KOPT-K1 (cell line): ENCODE data around the gene ZBTB7C.

Experiments used
- H3K27ac ChIP-seq: fragments of 200-600 bp; sonication (generic); 2 replicates; pipeline ENCODE4 v1.5.1; 2016; ENCODE audit warnings: antibody characterized with exemption, mild to moderate bottlenecking, low read depth, low read length; ENCODE audit not compliant: poor library complexity, severe bottlenecking
- H3K36me3 ChIP-seq: fragments of 200-600 bp; sonication (generic); 2 replicates; pipeline ENCODE4 v1.5.1; 2017; ENCODE audit warnings: antibody characterized with exemption, mild to moderate bottlenecking, low read length, moderate library complexity; ENCODE audit not compliant: insufficient read depth
- H3K9me3 ChIP-seq: fragments of 200-600 bp; sonication (generic); 2 replicates; pipeline ENCODE4 v1.5.1; 2017; ENCODE audit warnings: antibody characterized with exemption, low read length, mild to moderate bottlenecking; ENCODE audit not compliant: insufficient read depth, poor library complexity, severe bottlenecking

The ZBTB7C gene

GRCh38 chr18:48161191-48161910 lies 247.8 kb downstream of the ZBTB7C start:
- no peaks in the 10 kb centered on the region for H3K9me3 ChIP-seq
- H3K36me3 ChIP-seq = no peaks in the 10 kb centered on the region
- H3K27ac ChIP-seq = no peak overlapping the region

GRCh38 chr18:48160622-48161021 lies 248.6 kb downstream of the ZBTB7C start:
- H3K27ac ChIP-seq = no peak overlapping the region
- no peaks in the 10 kb centered on the region for H3K36me3 ChIP-seq
- H3K9me3 ChIP-seq = no peaks in the 10 kb centered on the region

GRCh38 chr18:48159816-48160215 lies 249.4 kb downstream of the ZBTB7C start:
- H3K27ac ChIP-seq = no peak overlapping the region
- H3K9me3 ChIP-seq = no peaks in the 10 kb centered on the region
- H3K36me3 ChIP-seq = no peaks in the 10 kb centered on the region

- Histone ChIP-seq H3K36me3 (no peaks in the 10 kb centered on the region), H3K27ac (no peak overlapping the region), H3K9me3 (no peaks in the 10 kb centered on the region)
Observed at GRCh38 chr18:48158721-48159120, 250.5 kb downstream of the ZBTB7C start.

GRCh38 chr18:48157956-48158355 lies 251.2 kb downstream of the ZBTB7C start:
- no peaks in the 10 kb centered on the region for H3K36me3 ChIP-seq
- H3K9me3 ChIP-seq = no peaks in the 10 kb centered on the region
- no peak overlapping the region for H3K27ac ChIP-seq

- H3K9me3 ChIP-seq = no peaks in the 10 kb centered on the region
- H3K36me3 ChIP-seq = no peaks in the 10 kb centered on the region
- no peak overlapping the region for H3K27ac ChIP-seq
Observed at GRCh38 chr18:48155856-48156255, 253.3 kb downstream of the ZBTB7C start.

GRCh38 chr18:48154828-48155227 lies 254.4 kb downstream of the ZBTB7C start:
- H3K36me3 ChIP-seq = no peaks in the 10 kb centered on the region
- H3K9me3 ChIP-seq = no peaks in the 10 kb centered on the region
- no peak overlapping the region for H3K27ac ChIP-seq

GRCh38 chr18:48153613-48154481 lies 255.3 kb downstream of the ZBTB7C start:
- Histone ChIP-seq H3K36me3 (no peaks in the 10 kb centered on the region), H3K9me3 (no peaks in the 10 kb centered on the region), H3K27ac (no peak overlapping the region)

GRCh38 chr18:48152549-48152948 lies 256.6 kb downstream of the ZBTB7C start:
- Histone ChIP-seq H3K27ac (no peak overlapping the region), H3K36me3 (no peaks in the 10 kb centered on the region), H3K9me3 (no peaks in the 10 kb centered on the region)

- Histone ChIP-seq H3K27ac (no peak overlapping the region), H3K36me3 (no peaks in the 10 kb centered on the region), H3K9me3 (no peaks in the 10 kb centered on the region)
Observed at GRCh38 chr18:48151421-48152065, 257.6 kb downstream of the ZBTB7C start.

GRCh38 chr18:48149020-48149685 lies 260.0 kb downstream of the ZBTB7C start:
- no peak overlapping the region for H3K27ac ChIP-seq
- H3K36me3 ChIP-seq = no peaks in the 10 kb centered on the region
- H3K9me3 ChIP-seq = no peaks in the 10 kb centered on the region

- H3K9me3 ChIP-seq = no peaks in the 10 kb centered on the region
- no peak overlapping the region for H3K27ac ChIP-seq
- no peaks in the 10 kb centered on the region for H3K36me3 ChIP-seq
Observed at GRCh38 chr18:48142994-48143393, 266.2 kb downstream of the ZBTB7C start.

- no peaks in the 10 kb centered on the region for H3K36me3 ChIP-seq
- no peaks in the 10 kb centered on the region for H3K9me3 ChIP-seq
- no peak overlapping the region for H3K27ac ChIP-seq
Observed at GRCh38 chr18:48142353-48142752, 266.8 kb downstream of the ZBTB7C start.

- H3K27ac ChIP-seq = no peak overlapping the region
- H3K9me3 ChIP-seq = no peaks in the 10 kb centered on the region
- no peaks in the 10 kb centered on the region for H3K36me3 ChIP-seq
Observed at GRCh38 chr18:48140731-48141130, 268.5 kb downstream of the ZBTB7C start.
